Panc1 (cell line): Measurements from ENCODE around the gene SHOC2. TPM values are rescaled to one million over a fixed set of nuclear protein-coding genes. Genes with fewer than 3 reads are reported as not detected.

ENCODE experiments used
- ATAC-seq: fragments of 200-7000 bp; cut with Tn5 transposase; 2 replicates; pipeline ENCODE4 v1.9.1; 2020; ENCODE audit warnings: mild to moderate bottlenecking, moderate library complexity
- BruUV-seq: library from RNA; stranded (reverse); fragments of 400-500 nt; replicated peaks from 2 replicates; lab custom pipeline; 2021; lab: Mats Ljungman, UMichigan
- CTCF ChIA-PET: fragments of 300-600 bp; sonication (Branson Sonifier 250); formaldehyde crosslinking; loops from one replicate; lab custom pipeline; 2022; ENCODE audit warnings: antibody characterized with exemption; lab: Charles Lee
- POLR2A ChIA-PET: fragments of 300-600 bp; sonication (Branson Sonifier 250); formaldehyde crosslinking; loops from one replicate; lab custom pipeline; 2022; ENCODE audit warnings: antibody characterized with exemption; lab: Charles Lee
- DNase-seq: peaks from one replicate; pipeline ENCODE4 v3.0.0-alpha.2; 2010; ENCODE audit warnings: low read depth, low spot score
- H3K27ac ChIP-seq: 2 replicates; pipeline ENCODE4 v1.5.1; 2011; ENCODE audit warnings: mild to moderate bottlenecking, low read length, inconsistent platforms
- H3K27me3 ChIP-seq: fragments of 200-500 bp; sonication (Bioruptor generic); 2 replicates; pipeline ENCODE4 v1.6.0; 2014; ENCODE audit warnings: low read length, inconsistent platforms; ENCODE audit not compliant: control insufficient read depth, insufficient read depth
- H3K36me3 ChIP-seq: fragments of 200-500 bp; sonication (Bioruptor generic); 2 replicates; pipeline ENCODE4 v1.5.1; 2014; ENCODE audit warnings: inconsistent platforms, mild to moderate bottlenecking, low read length, moderate library complexity; ENCODE audit not compliant: control insufficient read depth, insufficient read depth
- H3K4me1 ChIP-seq: 2 replicates; pipeline ENCODE4 v1.5.1; 2011; ENCODE audit warnings: inconsistent platforms, mild to moderate bottlenecking, low read length, moderate library complexity; ENCODE audit not compliant: control insufficient read depth, insufficient read depth
- H3K4me3 ChIP-seq, 2 experiments: 2 replicates each; pipeline ENCODE4 v1.5.1; 2011 to 2012; ENCODE audit warnings: low read depth in 2 of 2, low read length in 2 of 2, mild to moderate bottlenecking in 2 of 2, inconsistent platforms in 1 of 2, moderate library complexity in 1 of 2
- H3K9me3 ChIP-seq: fragments of 200-500 bp; sonication (Bioruptor generic); 2 replicates; pipeline ENCODE4 v1.5.1; 2014; ENCODE audit warnings: low read depth, mild to moderate bottlenecking, inconsistent platforms, low read length, moderate library complexity; ENCODE audit not compliant: control insufficient read depth, insufficient read depth
- CTCF ChIP-seq: fragments of 450-650 bp; IDR thresholded peaks from 2 replicates; pipeline ENCODE4 v1.5.1; 2017; ENCODE audit warnings: mild to moderate bottlenecking
- POLR2AphosphoS5 ChIP-seq: IDR thresholded peaks from 2 replicates; pipeline ENCODE4 v1.6.1; 2012; ENCODE audit warnings: mild to moderate bottlenecking, low read depth, low read length, moderate library complexity
- REST ChIP-seq, 2 experiments: IDR thresholded peaks; 2 replicates each; pipeline ENCODE4 v1.6.1; 2011 to 2012; ENCODE audit warnings: low read depth in 2 of 2, control low read depth in 1 of 2, low read length in 1 of 2, mild to moderate bottlenecking in 1 of 2, moderate library complexity in 1 of 2; ENCODE audit not compliant: insufficient read depth in 1 of 2
- SIN3A ChIP-seq: IDR thresholded peaks from 2 replicates; pipeline ENCODE4 v1.6.1; 2012; ENCODE audit warnings: low read depth, mild to moderate bottlenecking, low read length, moderate library complexity, borderline replicate concordance; ENCODE audit not compliant: insufficient read depth
- TCF7L2 ChIP-seq: IDR thresholded peaks from 2 replicates; pipeline ENCODE4 v1.6.1; 2011; ENCODE audit warnings: mild to moderate bottlenecking, low read depth, low read length, inconsistent platforms
- in situ Hi-C: cut with HindIII; loops from 2 replicates; pipeline ENCODE4 v1.10.0; 2016; ENCODE audit warnings: low sequenced_read_pairs, low pct_unique_long_range_greater_than_20kb
- intact Hi-C: fragments of 100-400 bp; cut with micrococcal nuclease; formaldehyde crosslinking; loops from one replicate; pipeline ENCODE4 v1.10.0; 2022; ENCODE audit not compliant: unreplicated experiment
- total RNA-seq: library from RNA; stranded (reverse); gene quantifications from one replicate; pipeline ENCODE4 v1.2.1, GENCODE V29; 2021; ENCODE audit not compliant: unreplicated experiment

Gene SHOC2
- total RNA-seq, 1 experiment from 2014 or later: 56.6 TPM

- Histone ChIP-seq H3K27ac (no peak overlapping the region), H3K4me1 (no peaks in the 10 kb centered on the region; the same call in 1 of the 2 replicates), H3K4me3 (no peak overlapping the region), H3K27me3 (no peaks in the 10 kb centered on the region), H3K36me3 (no peaks in the 10 kb centered on the region), H3K9me3 (no peaks in the 10 kb centered on the region)
- POLR2A ChIA-PET: no interaction called here
- TF ChIP-seq CTCF (no peak), TCF7L2 (no peak), SIN3A (no peak), POLR2AphosphoS5 (no peak), REST (IDR thresholded peaks at IDR 0.05; ENCODE audit: insufficient read depth in 1 of 2, low read depth in 2 of 2, low read length in 1 of 2) (no peak)
- in situ Hi-C loops: no loop called here
- intact Hi-C loops: no loop called here
- no TSS peak for BruUV-seq
- DNase-seq: no peak
- CTCF ChIA-PET: no interaction called here
- no peak for ATAC-seq
Observed at GRCh38 chr10:110976577-110976976, 57.2 kb downstream of the SHOC2 start.

GRCh38 chr10:110977662-110978061 lies 58.3 kb downstream of the SHOC2 start:
- intact Hi-C loops: no loop called here
- BruUV-seq: no TSS peak

More at GRCh38 chr10:110977662-110978061, 58.3 kb downstream of the SHOC2 start:
- Histone ChIP-seq H3K27me3 (no peaks in the 10 kb centered on the region), H3K4me3 (no peak overlapping the region), H3K9me3 (no peaks in the 10 kb centered on the region), H3K36me3 (no peaks in the 10 kb centered on the region), H3K27ac (no peak overlapping the region), H3K4me1 (no peaks in the 10 kb centered on the region; the same call in 1 of the 2 replicates)
- ATAC-seq: no peak; the same call in 1 of the 2 replicates
- POLR2A ChIA-PET: no interaction called here
- in situ Hi-C loops: no loop called here
- CTCF ChIA-PET: no interaction called here
- TF ChIP-seq CTCF (no peak), TCF7L2 (peak; percentile 55; the same call in 1 of the 2 replicates), POLR2AphosphoS5 (no peak), REST (IDR thresholded peaks at IDR 0.05; ENCODE audit: insufficient read depth in 1 of 2, low read depth in 2 of 2, low read length in 1 of 2) (no peak)
- no peak for DNase-seq
